Stimulated activated CD8-positive, alpha-beta memory T cell treated with anti-CD3 and anti-CD28 coated beads, Interleukin-7, amount 100 ng/mL, for 48 hours (primary cell): ENCODE measurements around the gene PTPN14.
"Not testable (repeated sequence)": the region's sequence is repeated elsewhere in the genome, so short reads cannot be mapped to it uniquely, and the experiment has no call there.

Experiments
- DNase-seq, 2 donors: peaks; one replicate each; pipeline ENCODE4 v3.0.0-alpha.2; 2020; ENCODE audit warnings: low read depth in 1 of 2; ENCODE audit errors: extremely low read depth in 1 of 2

Gene PTPN14

GRCh38 chr1:214542275-214543199, 8.9 kb downstream of the PTPN14 start:
- DNase-seq: no peak

GRCh38 chr1:214541693-214542092, 9.7 kb downstream of the PTPN14 start:
- DNase-seq: no peak

- DNase-seq: no peak
Measured at GRCh38 chr1:214541206-214541605, 10.2 kb downstream of the PTPN14 start.

GRCh38 chr1:214540324-214540723, 11.1 kb downstream of the PTPN14 start:
- DNase-seq: no peak

- DNase-seq: no peak
Measured at GRCh38 chr1:214538496-214538895, 12.9 kb downstream of the PTPN14 start.

- no peak for DNase-seq
Measured at GRCh38 chr1:214537872-214538473, 13.4 kb downstream of the PTPN14 start.

GRCh38 chr1:214537219-214537618, 14.2 kb downstream of the PTPN14 start:
- no peak for DNase-seq

GRCh38 chr1:214532070-214532469, 19.3 kb downstream of the PTPN14 start:
- DNase-seq: no peak

GRCh38 chr1:214525535-214526019, 25.8 kb downstream of the PTPN14 start:
- DNase-seq: no peak

GRCh38 chr1:214524824-214525223, 26.6 kb downstream of the PTPN14 start:
- no peak for DNase-seq

GRCh38 chr1:214523124-214523824, 28.1 kb downstream of the PTPN14 start:
- DNase-seq: no peak

GRCh38 chr1:214521458-214521857, 29.9 kb downstream of the PTPN14 start:
- DNase-seq: not testable (repeated sequence)

- no peak for DNase-seq
Measured at GRCh38 chr1:214520544-214521165, 30.7 kb downstream of the PTPN14 start.

GRCh38 chr1:214518361-214518760, 33.0 kb downstream of the PTPN14 start:
- no peak for DNase-seq

GRCh38 chr1:214516434-214517326, 34.7 kb downstream of the PTPN14 start:
- no peak for DNase-seq

GRCh38 chr1:214515544-214516433, 35.6 kb downstream of the PTPN14 start:
- DNase-seq: no peak

GRCh38 chr1:214514819-214515383, 36.5 kb downstream of the PTPN14 start:
- no peak for DNase-seq

- no peak for DNase-seq
Measured at GRCh38 chr1:214514032-214514818, 37.2 kb downstream of the PTPN14 start.
